ENCODE data around the gene RSU1. TPM values are rescaled to one million over a fixed set of nuclear protein-coding genes. Genes with fewer than 3 reads are reported as not detected.

Gene RSU1
- total and polyA plus RNA-seq, 10 of the 15 experiments (the other 5 are each of a cell fraction or from before 2014, with no cell fraction given) = 49.2 to 139 (median 81.3) TPM

- no peak overlapping the region for H3K27ac ChIP-seq (ENCODE audit: control insufficient read depth, insufficient read depth)
- no peaks in the 10 kb centered on the region for H4K20me1 ChIP-seq (ENCODE audit: control insufficient read depth, insufficient read depth)
- H3K27me3 ChIP-seq (replicated peaks in 1 of 2; ENCODE audit: control insufficient read depth in 2 of 2, insufficient read depth in 2 of 2, low read length in 1 of 2) = no peaks in the 10 kb centered on the region
- no peak for FAIRE-seq
- H3K4me2 ChIP-seq (ENCODE audit: control insufficient read depth, insufficient read depth) = no peak overlapping the region; the same call in 1 of the 2 replicates
- H3K4me3 ChIP-seq = no peak overlapping the region
- WGBS (ENCODE audit: insufficient coverage, insufficient replicate concordance, low lambda C conversion rate, missing lambda C conversion rate) = 33% methylated on average over 9 of the region's 9 CpGs
- H3K4me1 ChIP-seq (ENCODE audit: control insufficient read depth, insufficient read depth, low read length) = peaks cover 12% of the 10 kb centered on the region
- peak; percentile 31; the same call in 2 of the 3 replicates for ATAC-seq
- peaks cover 0 to 5% of the 10 kb centered on the region in 2 experiments; a peak in 2 of 4 replicates for H3K36me3 ChIP-seq (ENCODE audit: control insufficient read depth in 2 of 2, insufficient read depth in 2 of 2, low read length in 1 of 2)
- H3K9me3 ChIP-seq (replicated peaks; ENCODE audit: control insufficient read depth, insufficient read depth, low read length) = no peaks in the 10 kb centered on the region; the same call in 2 of the 3 replicates
- in situ Hi-C loops (cut with MboI) = no loop called here
- BruUV-seq (replicated peaks) = no TSS peak
- SMC1A ChIA-PET (ENCODE audit: uncharacterized antibody, unreplicated experiment) = interaction anchor here (1.1 to 2.4 kb wide), 6 partner anchors 9 to 418 kb away, joined by 3 to 12 read pairs (median 4); no protein-coding TSS in a partner anchor
- POLR2A ChIA-PET = interaction anchor here (0.5 to 0.8 kb wide), 2 partner anchors 22 to 356 kb away, joined by 3 read pairs; partner anchors contain the start of gene RSU1
- RAD21 ChIA-PET (ENCODE audit: unreplicated experiment) = interaction anchor here (0.7 to 2.4 kb wide), 2 partner anchors 13 to 30 kb away, joined by 4 to 6 read pairs; no protein-coding TSS in a partner anchor
- DNase-seq (ENCODE audit: low read depth, low spot score) = no peak
- intact Hi-C loops (cut with micrococcal nuclease; ENCODE audit: unreplicated experiment) = no loop called here
- CTCF ChIA-PET = interaction anchor here (1.8 to 2.0 kb wide), 3 partner anchors 14 to 29 kb away, joined by 4 to 8 read pairs (median 7); no protein-coding TSS in a partner anchor
- peaks cover 17% of the 10 kb centered on the region for H3K79me2 ChIP-seq (ENCODE audit: control insufficient read depth, insufficient read depth, low read length)
- TF ChIP-seq RELA (IDR thresholded peaks at IDR 0.05; ENCODE audit: borderline replicate concordance, partially characterized antibody) = no peak
- peak; percentile 64 for TF ChIP-seq JUNB (IDR thresholded peaks at IDR 0.05)
- H2AFZ ChIP-seq (ENCODE audit: control insufficient read depth, low read depth, low read length) = no peak overlapping the region
- no peak overlapping the region for H3K9ac ChIP-seq (ENCODE audit: control insufficient read depth, insufficient read depth, low read length)
Measured at GRCh38 chr10:16795410-16796073, 21.7 kb downstream of the RSU1 start.

- FAIRE-seq (no peak), DNase-seq (ENCODE audit: low read depth, low spot score) (no peak), ATAC-seq (no peak)
- Histone ChIP-seq H3K4me1 (ENCODE audit: control insufficient read depth, insufficient read depth, low read length) (peaks cover 6% of the 10 kb centered on the region), H3K79me2 (ENCODE audit: control insufficient read depth, insufficient read depth, low read length) (peaks cover 12% of the 10 kb centered on the region), H2AFZ (ENCODE audit: control insufficient read depth, low read depth, low read length) (no peak overlapping the region), H4K20me1 (ENCODE audit: control insufficient read depth, insufficient read depth) (no peaks in the 10 kb centered on the region), H3K27ac (ENCODE audit: control insufficient read depth, insufficient read depth) (no peak overlapping the region), H3K4me2 (ENCODE audit: control insufficient read depth, insufficient read depth) (no peak overlapping the region), H3K9ac (ENCODE audit: control insufficient read depth, insufficient read depth, low read length) (no peak overlapping the region), H3K4me3 (no peak overlapping the region), H3K9me3 (replicated peaks; ENCODE audit: control insufficient read depth, insufficient read depth, low read length) (no peaks in the 10 kb centered on the region; the same call in 2 of the 3 replicates), H3K36me3 (ENCODE audit: control insufficient read depth in 2 of 2, insufficient read depth in 2 of 2, low read length in 1 of 2) (peaks cover 0 to 5% of the 10 kb centered on the region in 2 experiments; a peak in 2 of 4 replicates), H3K27me3 (replicated peaks in 1 of 2; ENCODE audit: control insufficient read depth in 2 of 2, insufficient read depth in 2 of 2, low read length in 1 of 2) (no peaks in the 10 kb centered on the region)
- in situ Hi-C loops (cut with MboI) (no loop called here), intact Hi-C loops (cut with micrococcal nuclease; ENCODE audit: unreplicated experiment) (no loop called here)
- POLR2A ChIA-PET = no interaction called here
- CTCF ChIA-PET = interaction anchor here (2.0 kb wide), 1 partner anchor 15 kb away, joined by 7 read pairs; no protein-coding TSS in a partner anchor
- RAD21 ChIA-PET (ENCODE audit: unreplicated experiment) = interaction anchor here (1.6 kb wide), 1 partner anchor 15 kb away, joined by 7 read pairs; no protein-coding TSS in a partner anchor
- SMC1A ChIA-PET (ENCODE audit: uncharacterized antibody, unreplicated experiment) = interaction anchor here (0.7 to 2.4 kb wide), 2 partner anchors 12 to 207 kb away, joined by 3 to 8 read pairs; no protein-coding TSS in a partner anchor
- BruUV-seq (replicated peaks) = no TSS peak
- whole genome bisulfite sequencing (ENCODE audit: insufficient coverage, insufficient replicate concordance, low lambda C conversion rate, missing lambda C conversion rate) = 100% methylated on average over 1 of the region's 1 CpG
- TF ChIP-seq CBFB (IDR thresholded peaks at IDR 0.05; ENCODE audit: low read depth) = no peak
Measured at GRCh38 chr10:16794005-16794404, 23.2 kb downstream of the RSU1 start.
